ENCODE measurements around the gene TRAK2.
A peak's percentile ranks its signal among the peaks of the same experiment; 100 is the strongest.

The TRAK2 gene

DNA sequence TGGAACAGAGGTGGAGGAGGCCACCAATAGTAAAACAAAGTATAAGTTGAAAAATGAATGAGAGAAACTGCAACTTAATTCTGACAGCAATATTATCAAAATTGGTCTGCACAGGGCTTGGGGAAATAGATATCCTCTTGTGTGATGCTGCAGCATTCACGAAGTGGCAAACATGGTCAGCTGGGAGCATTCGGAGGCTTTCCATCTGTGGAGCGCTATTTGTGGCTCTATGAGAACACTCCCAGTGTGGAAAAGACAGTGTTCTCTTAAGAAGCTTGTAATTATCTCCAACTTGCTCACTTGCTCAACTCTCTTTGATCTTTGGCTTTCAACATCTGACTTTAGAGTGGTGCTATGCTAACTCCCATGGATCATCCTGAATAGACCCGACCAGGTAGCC is 91.0 kb downstream of the TRAK2 start:
- DNase-seq = no peak

DNA sequence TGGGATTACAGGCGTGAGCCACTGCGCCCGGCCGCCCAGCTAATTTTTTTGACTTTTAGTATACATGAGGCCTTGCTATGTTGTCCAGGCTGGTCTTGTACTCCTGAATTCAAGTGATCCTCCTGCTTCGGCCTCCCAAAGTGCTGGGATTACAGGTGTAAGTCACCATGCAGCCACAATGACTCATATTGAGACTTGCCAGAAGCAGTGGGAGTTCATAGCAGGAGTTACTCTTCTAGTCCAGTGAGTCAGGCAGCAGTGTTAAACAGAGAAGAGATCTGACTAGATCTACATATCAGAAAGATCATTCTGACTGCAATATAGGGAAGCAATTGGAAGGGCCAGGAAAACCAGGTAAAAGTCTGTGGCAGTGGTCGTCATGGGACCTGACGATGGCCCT is 92.6 kb downstream of the TRAK2 start:
- peak; percentile 13 to 60 (median 57) for DNase-seq

DNA sequence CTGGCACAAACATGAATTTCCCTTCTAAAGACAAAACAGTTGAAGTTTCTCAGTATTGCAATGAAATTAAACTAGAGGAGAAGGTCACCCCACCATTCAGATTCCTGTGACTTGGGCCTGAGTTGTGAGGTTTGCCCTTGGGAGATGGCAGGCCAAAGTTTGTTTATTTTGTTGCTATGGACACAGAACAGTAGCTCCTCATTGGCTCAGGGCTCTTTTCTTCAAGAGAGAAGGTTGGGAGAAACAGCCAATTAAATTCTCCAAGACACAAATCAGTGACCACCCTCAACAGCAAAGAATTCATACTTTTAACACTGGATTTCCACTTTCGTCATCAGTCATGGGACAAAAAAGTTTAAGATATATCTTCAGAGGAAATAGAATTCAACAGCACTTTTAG is 94.0 kb downstream of the TRAK2 start, which contains the start of gene FLACC1:
TSS of gene FLACC1 (minus strand) at position 125 of the 400 bp plus-strand sequence. CDS start 5,941 bp downstream, outside the sequence.
- peak in 1 of 3 donors; percentile 3 for DNase-seq

DNA sequence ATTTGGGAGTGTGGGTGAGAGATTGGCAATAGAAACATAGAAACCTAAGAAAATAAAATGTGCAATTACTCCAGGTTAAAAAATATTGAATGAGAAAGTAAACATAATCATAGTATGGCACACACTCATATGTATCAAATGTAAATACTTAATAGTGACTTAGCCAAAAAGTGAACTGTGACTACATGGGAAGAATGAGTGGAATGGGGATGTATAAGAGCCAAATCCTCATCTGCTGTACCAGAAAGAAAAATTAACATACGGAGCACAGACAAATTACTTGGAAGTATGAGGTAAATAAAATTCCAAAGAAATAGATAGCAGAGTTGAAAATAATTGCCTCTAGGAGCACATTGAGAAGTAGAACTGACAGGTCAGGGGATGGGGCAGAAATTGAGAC is 98.1 kb downstream of the TRAK2 start:
- no peak for DNase-seq

DNA sequence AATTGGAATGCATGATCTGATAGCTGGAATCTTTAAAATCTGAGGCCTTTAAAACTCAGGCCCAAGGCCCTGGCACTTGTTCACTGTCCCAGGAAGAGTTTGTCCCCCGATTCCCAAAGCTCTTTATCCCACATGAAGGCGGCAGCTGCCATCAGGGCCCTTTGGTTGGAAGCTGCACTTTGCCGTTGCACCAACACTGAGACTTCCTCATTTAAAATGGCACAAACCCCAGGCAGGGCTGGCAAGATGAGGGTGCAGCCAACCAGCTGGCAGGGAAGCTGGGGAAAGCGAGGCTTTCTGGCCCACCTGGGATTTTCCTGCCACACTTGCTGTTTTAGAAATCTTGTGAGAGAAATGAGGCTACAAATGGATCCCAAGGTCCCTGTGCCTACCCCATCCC is 100.4 kb downstream of the TRAK2 start:
- DNase-seq = no peak

GRCh38 chr2:201349601-201350000 is 101.7 kb downstream of the TRAK2 start:
- DNase-seq = no peak

- DNase-seq = no peak
Measured at GRCh38 chr2:201348758-201349157, 102.5 kb downstream of the TRAK2 start.

GRCh38 chr2:201347138-201347537 is 104.1 kb downstream of the TRAK2 start:
- no peak for DNase-seq

GRCh38 chr2:201345625-201346213 is 105.5 kb downstream of the TRAK2 start:
- no peak for DNase-seq

DNA sequence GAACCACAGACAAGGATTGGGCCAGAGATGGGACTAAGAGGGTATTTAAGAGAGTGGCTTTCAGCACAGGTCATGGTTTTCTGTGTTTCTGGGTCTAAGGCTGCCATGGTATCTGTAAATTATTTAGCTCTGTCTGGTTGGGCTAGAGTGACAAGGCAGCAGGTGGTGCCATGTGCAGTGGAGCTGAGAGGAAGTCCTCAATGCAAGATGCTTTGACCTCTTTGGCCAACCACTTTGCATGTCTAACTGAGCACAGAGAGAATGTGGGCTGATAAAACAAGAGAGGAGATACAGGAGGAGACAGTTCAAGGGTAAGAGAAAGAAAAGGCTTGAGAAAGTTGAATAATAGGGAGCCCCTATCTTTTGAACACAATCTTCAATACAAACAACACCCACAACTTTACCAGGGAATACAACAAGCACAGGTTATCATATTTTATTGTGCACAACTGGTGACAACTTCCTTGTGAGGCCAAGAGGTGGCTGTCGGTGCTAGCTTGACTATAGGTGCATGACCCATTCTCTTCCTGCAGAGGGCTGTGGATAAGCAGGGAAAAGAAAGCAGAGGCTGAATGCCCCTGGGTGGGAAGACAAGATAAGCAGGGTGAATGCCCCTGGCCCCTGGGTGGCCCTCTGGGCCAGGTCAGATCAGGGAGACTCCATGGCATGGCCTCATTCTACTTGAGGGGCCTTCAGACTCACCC is 106.4 kb downstream of the TRAK2 start:
- DNase-seq = no peak

DNA sequence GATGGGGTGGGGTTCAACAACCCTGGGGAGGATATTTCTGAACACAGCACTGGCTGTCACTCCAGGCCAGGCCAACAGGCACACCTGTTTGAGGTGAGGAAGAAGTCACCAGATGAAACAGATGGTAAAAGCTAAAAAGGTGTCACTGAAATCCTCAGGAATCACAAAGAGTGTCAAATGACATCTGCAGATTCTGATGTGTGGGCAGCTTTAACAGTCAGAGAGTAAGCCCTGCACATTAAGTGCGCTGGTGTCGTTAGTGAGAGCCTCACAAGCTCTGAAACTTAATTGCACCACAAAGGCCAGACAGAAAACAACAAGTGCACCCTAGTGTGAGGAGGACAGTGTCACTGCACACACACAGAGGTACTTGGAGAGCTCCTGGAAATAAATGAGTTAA is 107.7 kb downstream of the TRAK2 start:
- no peak for DNase-seq

- no peak for DNase-seq
Measured at GRCh38 chr2:201342923-201343322, 108.3 kb downstream of the TRAK2 start.

- no peak for DNase-seq
Measured at GRCh38 chr2:201329409-201329808, 121.8 kb downstream of the TRAK2 start.

DNA sequence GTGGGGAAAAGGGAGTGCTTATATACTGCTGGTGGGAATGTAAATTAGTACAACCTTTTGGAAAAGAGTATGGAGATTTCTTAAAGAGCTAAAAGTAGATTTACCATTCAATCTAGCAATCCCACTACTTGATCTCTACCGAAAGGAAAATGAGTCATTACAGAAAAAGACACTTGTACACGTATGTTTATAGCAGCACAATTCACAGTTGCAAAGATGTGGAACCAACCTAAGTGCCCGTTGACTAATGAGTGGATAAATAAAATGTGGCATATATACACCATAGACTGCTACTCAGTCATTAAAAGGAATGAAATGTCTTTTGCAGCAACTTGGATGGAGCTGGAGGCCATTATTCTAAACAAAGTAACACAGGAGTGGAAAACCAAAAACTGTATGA is 123.6 kb downstream of the TRAK2 start:
- no peak for DNase-seq

All from suppressor macrophage treated with lipopolysaccharide for 1 hour (primary cell).